NAMALWA (cell line): ENCODE data around the gene GCSAML.

Experiments
- DNase-seq: peaks from one replicate; pipeline ENCODE4 v3.0.0-alpha.2; 2015; ENCODE audit warnings: low spot score

The GCSAML gene

GRCh38 chr1:247574664-247575063 is 25.7 kb downstream of the GCSAML start:
- no peak for DNase-seq

DNA sequence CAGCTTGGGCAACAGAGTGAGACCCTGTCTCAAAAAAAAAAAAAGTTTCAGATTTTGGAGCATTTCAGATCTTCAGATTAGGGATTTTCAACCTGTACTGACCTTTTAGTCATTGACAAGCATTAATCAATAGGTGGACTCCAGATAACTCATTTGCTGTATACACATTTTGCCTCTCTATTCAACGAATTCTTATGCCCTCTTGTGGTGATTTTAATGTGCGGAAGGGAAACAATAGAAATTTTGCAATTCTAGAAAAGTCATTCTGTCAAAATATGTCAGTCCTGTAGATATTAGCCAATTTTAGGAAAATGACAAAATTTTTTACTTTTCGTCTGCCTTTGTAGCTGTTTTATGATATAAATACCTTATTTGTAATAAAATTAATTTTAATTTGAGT is 27.6 kb downstream of the GCSAML start:
- DNase-seq, result peak; percentile 57

DNA sequence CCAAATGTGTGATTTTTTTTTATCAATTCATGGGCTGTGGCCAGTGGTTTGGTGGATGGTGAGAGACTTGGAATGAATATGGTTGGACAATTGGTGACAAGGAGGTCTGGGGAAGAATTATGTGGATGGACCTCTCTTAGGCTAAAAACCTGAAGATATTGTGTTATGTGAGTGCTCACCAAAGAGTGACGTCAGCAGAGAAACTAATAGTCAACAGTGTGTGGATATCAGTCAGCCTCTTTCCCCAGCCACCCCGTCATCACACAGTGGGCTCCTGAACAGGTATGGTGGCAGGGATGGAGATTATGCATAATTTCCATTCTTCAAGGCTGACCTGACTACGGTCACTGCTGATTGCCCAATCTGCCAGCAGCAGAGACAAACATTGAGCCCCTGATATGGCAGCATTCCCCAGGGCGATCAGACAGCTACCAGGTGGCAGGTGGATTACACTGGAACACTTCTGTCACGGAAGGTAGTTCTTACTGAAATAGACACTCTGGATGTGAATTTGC is 30.1 kb downstream of the GCSAML start:
- no peak for DNase-seq

- DNase-seq, result no peak
Observed at GRCh38 chr1:247588060-247588459, 39.1 kb downstream of the GCSAML start, which contains the start of gene OR2G2. Gene OR2G2, plus strand, starts transcription at chr1:247588360. Its CDS starts 0 bp downstream, at chr1:247588360.

GRCh38 chr1:247605286-247605685 is 56.4 kb downstream of the GCSAML start, which contains the start of gene OR2G3:
Gene OR2G3, plus strand, starts transcription at chr1:247605586. Its CDS starts 0 bp downstream, at chr1:247605586.
- no peak for DNase-seq

DNA sequence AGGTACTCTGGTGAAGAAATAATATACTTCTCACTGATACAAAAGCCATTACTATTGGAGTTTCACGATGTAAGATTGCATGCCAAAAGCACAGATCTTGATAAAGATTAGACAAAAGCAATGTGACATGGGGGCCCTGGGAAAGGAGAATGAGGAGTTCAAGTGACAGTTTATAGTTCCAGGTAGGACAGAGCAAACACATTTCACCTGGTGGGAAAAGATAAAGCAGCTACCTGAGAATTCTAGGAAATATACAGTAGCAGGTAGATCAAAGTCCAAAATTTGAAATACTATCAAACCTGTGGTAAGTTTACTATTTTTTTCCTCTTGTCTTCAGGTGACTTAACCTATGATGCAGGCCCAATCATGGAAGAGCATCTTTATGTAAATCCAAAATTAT is 64.5 kb downstream of the GCSAML start:
- no peak for DNase-seq

DNA sequence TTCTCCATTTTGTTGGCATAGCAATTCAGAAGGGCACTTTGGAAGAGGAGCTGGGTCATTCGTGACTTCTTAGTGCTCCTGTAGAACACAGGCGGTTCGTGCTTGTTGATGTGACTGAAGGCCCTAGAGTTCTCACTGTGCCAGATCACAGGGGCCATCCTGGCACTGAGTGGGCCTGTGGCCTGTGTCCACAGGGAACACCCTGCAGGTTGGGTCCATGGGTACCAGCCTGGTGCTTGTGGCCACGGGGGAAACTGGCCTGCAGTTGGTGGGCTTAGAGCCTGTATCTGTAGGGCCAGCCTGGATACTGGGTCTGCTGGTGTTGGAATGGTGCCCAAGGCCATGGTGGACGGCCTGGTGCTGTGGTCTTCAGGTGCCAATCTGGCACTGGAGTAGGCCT is 65.7 kb downstream of the GCSAML start:
- no peak for DNase-seq
